SK-N-SH (cell line): Measurements from ENCODE around the gene HIPK3.
"Not testable (repeated sequence)": the region's sequence is repeated elsewhere in the genome, so short reads cannot be mapped to it uniquely, and the experiment has no call there.

ENCODE experiments used
- EP300 ChIP-seq, 2 experiments: IDR thresholded peaks; 2 replicates each; pipeline versions ENCODE4 v1.4.0 to v1.6.1; 2012; ENCODE audit warnings: borderline replicate concordance in 1 of 2, low read depth in 1 of 2, low read length in 1 of 2
- GABPA ChIP-seq: IDR thresholded peaks from 2 replicates; pipeline ENCODE4 v1.4.0; 2012; ENCODE audit warnings: low read depth, mild to moderate bottlenecking
- NRF1 ChIP-seq: IDR thresholded peaks from 2 replicates; pipeline ENCODE4 v1.6.1; 2012; ENCODE audit warnings: low read depth, mild to moderate bottlenecking, low read length
- RAD21 ChIP-seq: IDR thresholded peaks from 2 replicates; pipeline ENCODE4 v1.6.1; 2012; ENCODE audit warnings: mild to moderate bottlenecking, low read length
- RFX5 ChIP-seq: IDR thresholded peaks from 2 replicates; pipeline ENCODE4 v1.6.1; 2012; ENCODE audit warnings: mild to moderate bottlenecking, improper control_type of control experiment, low read length
- SMC3 ChIP-seq: IDR thresholded peaks from 2 replicates; pipeline ENCODE4 v1.6.1; 2012; ENCODE audit warnings: low read depth, low read length, improper control_type of control experiment
- TF ChIP-seq, protein P1 (sequence below): fragments of 200-600 bp; sonication (generic); IDR thresholded peaks from 2 replicates; pipeline ENCODE4 v1.6.1; 2017; ENCODE audit warnings: antibody characterized with exemption, mild to moderate bottlenecking, moderate library complexity
- TF ChIP-seq, protein P2 (sequence below): IDR thresholded peaks from 2 replicates; pipeline ENCODE4; 2012

DNA sequence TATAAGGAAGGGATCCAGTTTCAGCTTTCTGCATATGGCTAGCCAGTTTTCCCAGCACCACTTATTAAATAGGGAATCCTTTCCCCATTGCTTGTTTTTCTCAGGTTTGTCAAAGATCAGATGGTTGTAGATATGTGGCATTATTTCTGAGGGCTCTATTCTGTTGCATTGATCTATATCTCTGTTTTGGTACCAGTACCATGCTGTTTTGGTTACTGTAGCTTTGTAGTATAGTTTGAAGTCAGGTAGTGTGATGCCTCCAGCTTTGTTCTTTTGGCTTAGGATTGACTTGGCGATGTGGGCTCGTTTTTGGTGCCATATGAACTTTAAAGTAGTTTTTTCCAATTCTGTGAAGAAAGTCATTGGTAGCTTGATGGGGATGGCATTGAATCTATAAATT is 40.5 kb upstream of the HIPK3 start:
- TF ChIP-seq, protein P1, sequence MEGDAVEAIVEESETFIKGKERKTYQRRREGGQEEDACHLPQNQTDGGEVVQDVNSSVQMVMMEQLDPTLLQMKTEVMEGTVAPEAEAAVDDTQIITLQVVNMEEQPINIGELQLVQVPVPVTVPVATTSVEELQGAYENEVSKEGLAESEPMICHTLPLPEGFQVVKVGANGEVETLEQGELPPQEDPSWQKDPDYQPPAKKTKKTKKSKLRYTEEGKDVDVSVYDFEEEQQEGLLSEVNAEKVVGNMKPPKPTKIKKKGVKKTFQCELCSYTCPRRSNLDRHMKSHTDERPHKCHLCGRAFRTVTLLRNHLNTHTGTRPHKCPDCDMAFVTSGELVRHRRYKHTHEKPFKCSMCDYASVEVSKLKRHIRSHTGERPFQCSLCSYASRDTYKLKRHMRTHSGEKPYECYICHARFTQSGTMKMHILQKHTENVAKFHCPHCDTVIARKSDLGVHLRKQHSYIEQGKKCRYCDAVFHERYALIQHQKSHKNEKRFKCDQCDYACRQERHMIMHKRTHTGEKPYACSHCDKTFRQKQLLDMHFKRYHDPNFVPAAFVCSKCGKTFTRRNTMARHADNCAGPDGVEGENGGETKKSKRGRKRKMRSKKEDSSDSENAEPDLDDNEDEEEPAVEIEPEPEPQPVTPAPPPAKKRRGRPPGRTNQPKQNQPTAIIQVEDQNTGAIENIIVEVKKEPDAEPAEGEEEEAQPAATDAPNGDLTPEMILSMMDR = not testable (repeated sequence)
- not testable (repeated sequence) for TF ChIP-seq RAD21; GABPA; EP300 (IDR thresholded peaks at IDR 0.05; ENCODE audit: borderline replicate concordance in 1 of 2, low read depth in 1 of 2, low read length in 1 of 2); SMC3; RFX5; NRF1
- TF ChIP-seq, protein P2, sequence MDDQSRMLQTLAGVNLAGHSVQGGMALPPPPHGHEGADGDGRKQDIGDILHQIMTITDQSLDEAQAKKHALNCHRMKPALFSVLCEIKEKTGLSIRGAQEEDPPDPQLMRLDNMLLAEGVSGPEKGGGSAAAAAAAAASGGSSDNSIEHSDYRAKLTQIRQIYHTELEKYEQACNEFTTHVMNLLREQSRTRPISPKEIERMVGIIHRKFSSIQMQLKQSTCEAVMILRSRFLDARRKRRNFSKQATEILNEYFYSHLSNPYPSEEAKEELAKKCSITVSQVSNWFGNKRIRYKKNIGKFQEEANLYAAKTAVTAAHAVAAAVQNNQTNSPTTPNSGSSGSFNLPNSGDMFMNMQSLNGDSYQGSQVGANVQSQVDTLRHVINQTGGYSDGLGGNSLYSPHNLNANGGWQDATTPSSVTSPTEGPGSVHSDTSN = not testable (repeated sequence)
